Panc1 (cell line): Measurements from ENCODE around the gene NT5DC1.

ENCODE experiments used
- CTCF ChIP-seq: fragments of 450-650 bp; IDR thresholded peaks from 2 replicates; pipeline ENCODE4 v1.5.1; 2017; ENCODE audit warnings: mild to moderate bottlenecking
- POLR2AphosphoS5 ChIP-seq: IDR thresholded peaks from 2 replicates; pipeline ENCODE4 v1.6.1; 2012; ENCODE audit warnings: mild to moderate bottlenecking, low read depth, low read length, moderate library complexity
- REST ChIP-seq, 2 experiments: IDR thresholded peaks; 2 replicates each; pipeline ENCODE4 v1.6.1; 2011 to 2012; ENCODE audit warnings: low read depth in 2 of 2, control low read depth in 1 of 2, low read length in 1 of 2, mild to moderate bottlenecking in 1 of 2, moderate library complexity in 1 of 2; ENCODE audit not compliant: insufficient read depth in 1 of 2
- SIN3A ChIP-seq: IDR thresholded peaks from 2 replicates; pipeline ENCODE4 v1.6.1; 2012; ENCODE audit warnings: low read depth, mild to moderate bottlenecking, low read length, moderate library complexity, borderline replicate concordance; ENCODE audit not compliant: insufficient read depth
- TCF7L2 ChIP-seq: IDR thresholded peaks from 2 replicates; pipeline ENCODE4 v1.6.1; 2011; ENCODE audit warnings: mild to moderate bottlenecking, low read depth, low read length, inconsistent platforms

- TF ChIP-seq CTCF (no peak), POLR2AphosphoS5 (no peak), TCF7L2 (no peak), REST (IDR thresholded peaks at IDR 0.05; ENCODE audit: insufficient read depth in 1 of 2, low read depth in 2 of 2, low read length in 1 of 2) (no peak), SIN3A (no peak)
These were observed 157.9 kb downstream of the NT5DC1 start for GRCh38 chr6:116258520-116258919.
